Measurements from ENCODE around the gene CYP27B1.

CYP27B1 gene

DNA sequence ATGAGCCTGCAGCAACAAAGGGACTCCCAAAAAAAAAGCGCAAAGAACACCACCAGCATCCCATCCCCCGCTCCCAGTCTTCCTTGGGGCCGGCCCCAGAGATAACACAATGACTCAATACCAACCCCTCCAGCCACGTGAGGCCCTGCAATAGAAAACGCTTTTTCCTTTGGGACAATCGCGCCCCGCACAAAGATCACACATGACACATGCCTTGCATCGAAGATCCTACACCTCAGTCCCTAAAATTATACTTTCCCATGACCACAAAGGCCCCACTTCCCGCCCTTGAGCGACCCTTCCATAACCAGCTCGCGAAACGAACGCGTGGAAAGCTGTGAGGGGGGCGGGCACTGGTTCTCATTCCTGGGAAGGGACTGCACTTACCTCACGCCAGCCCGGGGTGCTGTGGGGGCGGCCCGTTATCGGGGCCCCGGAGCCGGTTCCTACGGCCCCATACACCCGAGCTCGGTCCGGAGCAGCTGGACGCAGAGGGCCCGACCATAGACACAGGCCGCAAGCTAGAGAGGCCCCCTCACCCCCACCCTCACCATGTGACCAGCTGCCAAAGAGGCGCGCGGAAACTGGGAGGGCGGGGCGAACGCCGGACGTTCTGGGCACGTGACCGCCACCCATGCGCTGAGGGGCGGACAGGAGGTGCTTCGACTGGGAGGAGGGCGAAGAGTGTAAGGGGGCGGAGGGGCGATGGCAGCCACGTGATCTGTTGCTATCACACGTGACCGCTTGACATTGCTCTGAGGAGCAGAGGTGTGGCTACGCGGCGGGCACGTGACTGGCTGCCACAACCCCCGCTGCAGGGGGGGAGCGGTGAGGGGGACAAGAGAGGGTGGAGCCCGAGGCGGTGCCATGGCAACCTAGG, 14.8 kb downstream of the CYP27B1 start, which contains the start of gene CDK4:
Gene CDK4 (minus strand): TSS at position 523 of the 880 bp plus-strand sequence. CDS start 593 bp downstream, outside the sequence.
- peak; percentile 95 for DNase-seq (ENCODE audit: low spot score)

DNA sequence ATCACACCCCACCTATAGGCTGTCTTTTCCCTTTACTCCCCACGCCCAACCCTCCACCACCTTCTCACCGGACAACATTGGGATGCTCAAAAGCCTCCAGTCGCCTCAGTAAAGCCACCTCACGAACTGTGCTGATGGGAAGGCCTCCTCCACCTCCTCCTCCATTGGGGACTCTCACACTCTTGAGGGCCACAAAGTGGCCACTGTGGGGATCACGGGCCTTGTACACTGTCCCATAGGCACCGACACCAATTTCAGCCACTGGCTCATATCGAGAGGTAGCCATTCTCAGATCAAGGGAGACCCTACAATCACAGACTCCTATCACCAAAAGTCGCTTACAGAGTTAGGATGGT, 15.5 kb downstream of the CYP27B1 start:
- DNase-seq (ENCODE audit: low spot score), result no peak

DNA sequence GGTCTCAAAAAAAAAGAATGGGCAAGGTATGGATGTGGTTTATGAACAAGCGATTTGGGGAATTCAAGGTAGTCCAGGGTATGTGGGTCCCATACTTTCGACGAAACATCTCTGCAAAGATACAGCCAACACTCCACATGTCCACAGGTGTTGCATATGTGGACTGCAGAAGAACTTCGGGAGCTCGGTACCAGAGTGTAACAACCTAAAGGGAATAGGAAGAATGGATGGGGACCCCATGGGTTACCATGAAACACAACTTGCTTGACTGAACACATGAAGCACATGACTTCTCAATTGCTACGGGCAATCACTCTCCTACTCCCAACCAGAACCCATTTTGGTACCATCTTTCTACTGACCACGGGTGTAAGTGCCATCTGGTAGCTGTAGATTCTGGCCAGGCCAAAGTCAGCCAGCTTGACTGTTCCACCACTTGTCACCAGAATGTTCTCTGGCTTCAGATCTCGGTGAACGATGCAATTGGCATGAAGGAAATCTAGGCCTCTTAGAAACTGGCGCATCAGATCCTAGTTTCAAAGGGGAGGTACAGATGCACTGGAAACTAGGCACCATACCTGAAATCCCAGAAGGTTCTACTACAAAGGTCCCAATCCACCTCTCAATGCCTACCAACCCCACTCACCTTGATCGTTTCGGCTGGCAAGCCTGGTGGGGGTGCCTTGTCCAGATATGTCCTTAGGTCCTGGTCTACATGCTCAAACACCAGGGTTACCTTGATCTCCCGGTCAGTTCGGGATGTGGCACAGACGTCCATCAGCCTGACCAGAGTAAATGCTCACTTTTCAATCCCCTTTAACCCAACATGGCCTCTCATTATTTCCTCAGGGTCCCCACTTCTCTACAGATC, 16.1 kb downstream of the CYP27B1 start:
- no peak for DNase-seq (ENCODE audit: low spot score)

- DNase-seq (ENCODE audit: low spot score), result no peak
Observed at GRCh38 chr12:57749061-57749460, 17.8 kb downstream of the CYP27B1 start.

DNA sequence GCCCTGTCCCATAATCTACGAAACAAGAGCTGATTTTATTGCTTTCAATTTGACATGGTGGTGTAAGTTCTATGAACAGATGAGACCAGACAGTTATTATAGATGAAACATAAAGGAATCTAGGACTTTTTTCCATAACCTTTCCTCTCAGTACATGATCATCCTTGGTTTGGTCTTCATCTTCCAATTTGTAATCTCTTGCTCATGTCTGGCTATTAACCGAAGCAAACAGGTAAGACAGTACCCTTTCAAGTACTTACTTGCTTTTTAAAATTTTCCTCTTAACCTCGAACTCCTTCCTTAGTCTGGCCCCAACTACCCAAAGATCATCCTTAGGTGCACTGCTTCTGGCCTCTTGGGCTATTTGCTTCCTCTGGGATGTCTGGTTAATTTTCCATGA, 20.9 kb downstream of the CYP27B1 start:
- DNase-seq (ENCODE audit: low spot score), result no peak

GRCh38 chr12:57745485-57745881, 21.4 kb downstream of the CYP27B1 start:
- no peak for DNase-seq (ENCODE audit: low spot score)

- peak; percentile 95 for DNase-seq (ENCODE audit: low spot score)
Observed at GRCh38 chr12:57744777-57745484, 21.9 kb downstream of the CYP27B1 start, which contains the start of gene TSPAN31. Gene TSPAN31, plus strand, starts transcription at chr12:57745039. Its CDS starts 116 bp downstream, at chr12:57745155.

DNA sequence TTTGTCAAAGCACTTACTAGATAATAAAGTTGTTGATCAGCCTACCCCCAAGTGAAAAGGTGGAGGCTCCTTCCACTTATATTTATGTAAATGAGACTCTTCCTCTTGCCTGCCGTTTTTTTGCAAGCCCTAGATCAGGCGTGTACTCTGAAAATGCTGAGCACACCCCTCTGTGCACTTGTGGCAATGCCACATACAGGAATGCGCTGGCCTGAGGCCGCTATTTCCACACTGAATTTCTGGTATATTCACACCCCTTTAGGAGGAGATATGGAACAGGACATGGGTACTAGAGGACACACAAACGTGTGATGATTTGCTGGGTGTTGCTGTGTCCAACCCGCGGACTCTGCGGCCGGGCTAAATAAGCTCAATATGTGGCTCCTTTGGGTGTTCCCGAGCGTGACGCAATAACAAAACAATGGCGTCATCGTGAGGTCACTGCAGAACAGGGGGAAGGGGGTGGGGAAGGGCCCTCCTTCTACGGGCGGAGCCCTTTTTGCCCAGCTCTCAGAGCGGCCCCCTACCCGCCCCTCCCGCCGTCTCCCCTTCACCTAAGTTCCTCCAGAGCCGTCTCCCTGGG, 22.6 kb downstream of the CYP27B1 start:
- no peak for DNase-seq (ENCODE audit: low spot score)

GRCh38 chr12:57743769-57744168, 23.1 kb downstream of the CYP27B1 start:
- no peak for DNase-seq (ENCODE audit: low spot score)

DNA sequence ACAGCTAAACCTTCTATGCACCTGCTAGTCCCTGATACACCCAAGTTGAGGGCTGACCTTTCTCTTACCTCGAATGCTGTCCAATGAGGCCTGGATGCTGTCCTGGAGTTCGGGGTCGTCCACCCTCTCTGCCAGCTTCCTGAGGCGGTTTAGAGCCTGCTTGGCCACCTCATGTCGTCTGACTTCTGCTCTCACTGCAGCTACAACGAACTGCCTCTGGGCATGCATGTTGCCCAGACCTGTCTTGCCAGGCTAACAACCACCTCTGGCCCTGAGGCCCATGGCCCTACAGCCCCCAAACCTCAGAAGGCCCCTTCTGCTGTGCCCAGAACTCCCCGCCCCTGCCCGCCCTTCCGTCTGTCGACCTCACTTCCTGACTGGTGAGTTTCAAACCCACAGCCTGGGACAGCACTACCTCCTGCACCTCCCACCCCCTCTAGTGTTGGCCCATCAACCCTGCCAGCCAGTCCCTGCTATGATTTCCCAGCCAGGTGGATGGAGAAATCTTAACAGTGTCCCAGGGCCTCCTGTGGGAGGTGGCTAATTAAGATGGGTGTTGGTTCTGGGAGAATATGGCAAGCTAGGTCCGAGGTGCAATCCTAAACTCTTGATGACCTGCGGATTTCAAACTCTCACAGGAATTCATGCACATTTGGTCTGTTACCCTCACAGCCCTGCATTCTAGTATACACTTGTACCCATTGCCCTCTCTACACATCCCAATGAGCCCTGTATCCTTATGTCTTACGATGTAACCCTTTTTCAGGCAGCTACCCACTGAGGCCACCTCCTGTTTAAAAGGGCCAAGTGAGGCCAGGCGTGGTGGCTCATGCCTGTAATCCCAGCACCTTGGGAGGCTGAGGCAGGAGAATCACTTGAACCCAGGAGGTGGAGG, 24.8 kb downstream of the CYP27B1 start:
- no peak for DNase-seq (ENCODE audit: low spot score)

GRCh38 chr12:57741413-57741789, 25.5 kb downstream of the CYP27B1 start:
- DNase-seq (ENCODE audit: low spot score), result no peak

- no peak for DNase-seq (ENCODE audit: low spot score)
Observed at GRCh38 chr12:57740656-57741412, 26.0 kb downstream of the CYP27B1 start.

- DNase-seq (ENCODE audit: low spot score), result no peak
Observed at GRCh38 chr12:57739914-57740538, 26.9 kb downstream of the CYP27B1 start.

GRCh38 chr12:57739387-57739786, 27.5 kb downstream of the CYP27B1 start:
- no peak for DNase-seq (ENCODE audit: low spot score)

- peak; percentile 71 for DNase-seq (ENCODE audit: low spot score)
Observed at GRCh38 chr12:57738661-57739237, 28.1 kb downstream of the CYP27B1 start, which contains the start of gene AGAP2. Gene AGAP2, minus strand, starts transcription at chr12:57738742. Its CDS starts 496 bp downstream, at chr12:57738246.

DNA sequence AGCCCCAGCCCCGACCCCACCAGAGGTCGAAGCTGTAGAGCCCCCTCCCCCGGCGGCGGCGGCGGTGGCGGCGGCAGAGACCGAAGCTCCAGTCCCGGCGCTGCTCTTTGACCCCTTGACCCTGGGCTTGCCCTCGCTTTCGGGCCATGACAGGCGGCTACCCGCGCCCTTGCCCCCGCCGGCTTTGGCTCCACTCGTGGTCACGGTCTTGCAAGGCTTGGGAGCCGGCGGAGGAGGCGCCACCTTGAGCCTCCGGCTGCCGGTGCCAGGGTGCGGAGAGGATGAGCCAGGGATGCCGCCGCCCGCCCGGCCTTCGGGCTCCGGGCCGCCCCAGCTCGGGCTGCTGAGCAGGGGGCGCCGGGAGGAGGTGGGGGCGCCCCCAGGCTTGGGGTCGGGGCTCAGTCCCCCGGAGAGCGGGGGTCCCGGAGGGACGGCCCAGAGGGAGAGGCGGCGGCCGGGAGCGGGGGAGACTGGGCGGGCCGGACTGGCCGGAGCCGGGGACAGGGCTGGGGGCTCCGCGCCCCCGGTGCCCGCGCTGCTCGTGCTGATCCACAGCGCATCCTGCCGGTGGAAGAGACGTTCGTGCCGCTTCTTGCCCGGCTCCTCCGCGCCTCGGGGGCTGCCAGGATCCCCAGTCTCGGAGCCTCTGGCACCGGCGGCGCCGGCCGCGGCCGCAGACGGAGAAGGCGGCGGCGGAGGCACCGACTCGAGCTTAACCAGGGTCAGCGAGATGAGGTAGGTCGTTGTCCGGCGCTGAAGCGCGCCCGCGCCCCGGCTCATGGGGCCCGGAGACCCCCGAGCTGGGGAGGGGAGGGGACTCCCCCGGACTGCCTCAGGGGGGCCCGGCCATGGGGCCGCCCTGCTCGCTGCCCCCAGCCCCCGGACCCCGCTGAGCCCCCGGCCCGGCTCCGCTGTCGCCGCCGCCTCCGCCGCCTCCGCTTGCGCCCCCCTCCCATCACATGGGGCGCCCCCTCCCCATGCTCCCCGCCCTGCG, 29.1 kb downstream of the CYP27B1 start:
- DNase-seq (ENCODE audit: low spot score), result peak; percentile 59

DNA sequence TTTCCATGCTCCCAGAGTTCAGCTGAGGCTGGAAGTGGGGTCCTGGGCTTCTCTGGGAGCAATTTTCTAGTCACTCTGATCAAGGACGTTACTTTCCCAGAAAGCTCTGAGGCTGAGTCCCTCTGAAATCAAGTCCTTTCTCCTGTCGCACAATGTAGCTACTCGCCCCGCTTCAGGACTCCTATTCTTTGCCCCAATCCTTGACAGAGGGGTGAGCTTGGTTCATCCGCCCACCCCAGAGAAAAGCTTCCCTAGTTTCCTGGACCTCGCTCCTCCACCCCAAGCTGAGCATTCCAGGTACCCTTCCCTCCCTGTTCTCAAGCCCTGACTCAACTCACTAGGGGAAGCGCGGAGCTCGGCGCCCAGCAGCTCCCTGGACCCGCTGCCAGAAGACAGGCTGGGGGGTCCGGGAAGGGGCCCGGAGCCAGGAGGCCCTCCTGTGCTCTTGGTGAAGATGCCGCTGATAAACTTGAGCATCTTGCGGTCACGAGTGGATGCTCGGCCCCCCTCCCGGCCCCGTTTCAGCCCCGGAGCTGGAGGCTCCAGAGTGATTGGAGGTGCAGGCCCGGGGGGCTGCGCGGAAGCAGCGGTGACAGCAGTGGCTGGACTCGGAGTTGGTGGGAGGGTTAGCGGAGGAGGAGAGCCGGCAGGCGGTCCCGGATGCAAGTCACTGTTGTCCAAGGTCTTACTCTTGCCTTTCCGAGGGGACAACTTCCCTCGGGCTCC, 30.0 kb downstream of the CYP27B1 start:
- DNase-seq (ENCODE audit: low spot score), result no peak

Measured in iPS-NIHi11 (cell line).